Keratinocyte (primary cell): ENCODE measurements around the gene TARS1. TPM values are rescaled to one million over a fixed set of nuclear protein-coding genes. Genes with fewer than 3 reads are reported as not detected.

Experiments used
- DNase-seq: peaks from one replicate; pipeline ENCODE4 v3.0.0-alpha.2; 2011; ENCODE audit warnings: low read depth, missing footprints, low spot score
- FAIRE-seq: peaks from 2 replicates; lab custom pipeline; 2011; peaks lifted over from hg19 to GRCh38; lab: Jason Lieb, UNC
- H2AFZ ChIP-seq: 2 replicates; pipeline ENCODE4 v1.6.0; 2012; ENCODE audit warnings: low read length, control low read depth, inconsistent platforms; ENCODE audit not compliant: control insufficient read depth
- H3K27ac ChIP-seq: 2 replicates; pipeline ENCODE4 v1.5.1; 2011; ENCODE audit warnings: low read length; ENCODE audit not compliant: control insufficient read depth, insufficient read depth
- H3K27me3 ChIP-seq: 3 replicates; pipeline ENCODE4 v1.6.0; 2011; ENCODE audit warnings: low read length; ENCODE audit not compliant: control insufficient read depth, insufficient read depth; ENCODE audit errors: extremely low read depth
- H3K36me3 ChIP-seq, 2 experiments: 2 replicates in 1 of 2; 3 replicates in 1 of 2; pipeline ENCODE4 v1.5.1; 2011; ENCODE audit warnings: low read length in 2 of 2, mild to moderate bottlenecking in 1 of 2; ENCODE audit not compliant: control insufficient read depth in 2 of 2, insufficient read depth in 2 of 2; ENCODE audit errors: extremely low read depth in 1 of 2
- H3K4me1 ChIP-seq: 3 replicates; pipeline ENCODE4 v1.5.1; 2011; ENCODE audit warnings: low read length; ENCODE audit not compliant: control insufficient read depth, insufficient read depth; ENCODE audit errors: extremely low read depth
- H3K4me2 ChIP-seq: 3 replicates; pipeline ENCODE4 v1.6.0; 2011; ENCODE audit warnings: low read depth, low read length; ENCODE audit not compliant: control insufficient read depth, insufficient read depth; ENCODE audit errors: extremely low read depth
- H3K4me3 ChIP-seq, 3 experiments: fragments of 200-600 bp in 1 of 3; sonication (generic) in 1 of 3; 2 replicates in 2 of 3; 3 replicates in 1 of 3; pipeline ENCODE4 v1.5.1; 2011 to 2016; ENCODE audit warnings: low read length in 3 of 3, mild to moderate bottlenecking in 3 of 3, control low read depth in 2 of 3, inconsistent platforms in 1 of 3, low read depth in 1 of 3, mixed read lengths in 1 of 3, mixed run types in 1 of 3, moderate library complexity in 1 of 3; ENCODE audit not compliant: control insufficient read depth in 2 of 3, insufficient read depth in 2 of 3; ENCODE audit errors: extremely low read depth in 1 of 3
- H3K79me2 ChIP-seq: 2 replicates; pipeline ENCODE4 v1.6.0; 2012; ENCODE audit warnings: low read length; ENCODE audit not compliant: control insufficient read depth, insufficient read depth
- H3K9ac ChIP-seq: 3 replicates; pipeline ENCODE4 v1.6.0; 2011; ENCODE audit warnings: low read length; ENCODE audit not compliant: control insufficient read depth, insufficient read depth; ENCODE audit errors: extremely low read depth
- H3K9me1 ChIP-seq: 3 replicates; pipeline ENCODE4 v1.6.0; 2011; ENCODE audit warnings: low read length; ENCODE audit not compliant: control insufficient read depth, insufficient read depth; ENCODE audit errors: extremely low read depth
- H3K9me3 ChIP-seq: 2 replicates; pipeline ENCODE4 v1.5.1; 2012; ENCODE audit warnings: low read depth, low read length; ENCODE audit not compliant: control insufficient read depth
- H4K20me1 ChIP-seq: 3 replicates; pipeline ENCODE4 v1.6.0; 2011; ENCODE audit warnings: low read length; ENCODE audit not compliant: control insufficient read depth, insufficient read depth; ENCODE audit errors: extremely low read depth
- CTCF ChIP-seq, 3 experiments: IDR thresholded peaks in 1 of 3; conservative IDR thresholded peaks in 1 of 3; optimal IDR thresholded peaks in 1 of 3; 2 replicates in 2 of 3; 3 replicates in 1 of 3; pipeline versions ENCODE3 to v1.5.1; 2011; ENCODE audit warnings: low read length in 3 of 3, mild to moderate bottlenecking in 3 of 3, moderate library complexity in 2 of 3, control low read depth in 1 of 3, inconsistent platforms in 1 of 3; ENCODE audit not compliant: insufficient read depth in 2 of 3; ENCODE audit errors: extremely low read depth in 1 of 3
- EZH2 ChIP-seq: IDR thresholded peaks from one replicate; pipeline ENCODE4 v1.6.1; 2012; ENCODE audit warnings: inconsistent platforms, mild to moderate bottlenecking, low read length, moderate library complexity
- dilution Hi-C: fragments of 300-500 bp; cut with MboI; formaldehyde crosslinking; loops from one replicate; pipeline ENCODE4 v1.7.0; 2020; ENCODE audit warnings: low sequenced_read_pairs; ENCODE audit not compliant: extremely low pct_ligation_motif_present
- polyA plus RNA-seq, 5 experiments: library from polyadenylated mRNA; depleted of rRNA in 3 of 5; stranded (reverse) in 3 of 5; stranded (forward) in 1 of 5; unstranded in 1 of 5; fragments of >200 nt; gene quantifications; 1 replicate in 1 of 5; 2 replicates in 3 of 5; 3 replicates in 1 of 5; pipeline versions ENCODE4 v1.2.1 to v1.2.3, GENCODE V29; 2011 to 2012; ENCODE audit warnings: missing spikeins in 2 of 5, low read depth in 1 of 5, low replicate concordance in 1 of 5

The TARS1 gene
- polyA plus RNA-seq, 1 donor (not counting 4 experiments of a cell fraction or from before 2014, with no cell fraction given): 213 TPM

GRCh38 chr5:33457126-33457525 lies 16.4 kb downstream of the TARS1 start:
- no peak for FAIRE-seq
- Histone ChIP-seq H3K27ac (no peak overlapping the region), H3K4me3 (no peak overlapping the region), H2AFZ (no peak overlapping the region), H3K4me1 (peaks cover 3% of the 10 kb centered on the region), H3K36me3 (peaks cover 20 to 53% of the 10 kb centered on the region in 2 experiments), H3K9ac (no peak overlapping the region), H4K20me1 (peaks cover 3% of the 10 kb centered on the region), H3K4me2 (no peak overlapping the region), H3K9me1 (no peaks in the 10 kb centered on the region), H3K9me3 (no peaks in the 10 kb centered on the region), H3K79me2 (peaks cover 10% of the 10 kb centered on the region), H3K27me3 (no peaks in the 10 kb centered on the region)
- DNase-seq: no peak
- TF ChIP-seq CTCF (optimal IDR thresholded peaks at IDR 0.05 in 1 of 3, IDR thresholded peaks at IDR 0.05 in 1 of 3, conservative IDR thresholded peaks at IDR 0.05 in 1 of 3; ENCODE audit: extremely low read depth in 1 of 3, insufficient read depth in 2 of 3, low read length in 3 of 3): no peak
- TF ChIP-seq EZH2: no peak
- dilution Hi-C loops: no loop called here

GRCh38 chr5:33457817-33458216 lies 17.1 kb downstream of the TARS1 start:
- H3K27ac ChIP-seq: no peak overlapping the region
- no peaks in the 10 kb centered on the region for H3K9me3 ChIP-seq
- FAIRE-seq: no peak
- dilution Hi-C loops: no loop called here
- no peak overlapping the region for H3K9ac ChIP-seq
- peaks cover 3% of the 10 kb centered on the region for H3K4me1 ChIP-seq
- H2AFZ ChIP-seq: no peak overlapping the region
- no peak for DNase-seq
- H3K27me3 ChIP-seq: no peaks in the 10 kb centered on the region
- H4K20me1 ChIP-seq: no peaks in the 10 kb centered on the region
- TF ChIP-seq CTCF (optimal IDR thresholded peaks at IDR 0.05 in 1 of 3, IDR thresholded peaks at IDR 0.05 in 1 of 3, conservative IDR thresholded peaks at IDR 0.05 in 1 of 3; ENCODE audit: extremely low read depth in 1 of 3, insufficient read depth in 2 of 3, low read length in 3 of 3) (no peak), EZH2 (no peak)
- H3K4me2 ChIP-seq: no peak overlapping the region
- H3K36me3 ChIP-seq: peaks cover 21 to 56% of the 10 kb centered on the region in 2 experiments
- no peaks in the 10 kb centered on the region for H3K9me1 ChIP-seq
- peaks cover 5% of the 10 kb centered on the region for H3K79me2 ChIP-seq
- H3K4me3 ChIP-seq: no peak overlapping the region
